HepG2 (cell line): ENCODE results near the gene DQX1. TPM values are rescaled to one million over a fixed set of nuclear protein-coding genes. Genes with fewer than 3 reads are reported as not detected.

Experiments
- BCL6 ChIP-seq: IDR thresholded peaks from 2 replicates; pipeline ENCODE4 v1.6.1; 2016; ENCODE audit warnings: missing genetic modification reagents, missing compliant biosample characterization
- ETV5 ChIP-seq: IDR thresholded peaks from 2 replicates; pipeline ENCODE4 v1.6.1; 2018; ENCODE audit warnings: missing biosample characterization, missing genetic modification reagents, inconsistent platforms, borderline replicate concordance
- HDAC1 ChIP-seq: sonication (generic); formaldehyde crosslinking; IDR thresholded peaks from 2 replicates; pipeline ENCODE4 v1.5.1; 2020; ENCODE audit warnings: mild to moderate bottlenecking, missing genetic modification reagents
- POGZ ChIP-seq: sonication (generic); formaldehyde crosslinking; IDR thresholded peaks from 2 replicates; pipeline ENCODE4 v1.4.0; 2020; ENCODE audit warnings: mild to moderate bottlenecking, missing genetic modification reagents
- POLR2G ChIP-seq: fragments of 200-400 bp; formaldehyde crosslinking; IDR thresholded peaks from 2 replicates; pipeline ENCODE4 v1.6.1; 2018; ENCODE audit warnings: mild to moderate bottlenecking, low read depth, low read length, moderate library complexity
- RFXAP ChIP-seq: sonication (generic); formaldehyde crosslinking; IDR thresholded peaks from 2 replicates; pipeline ENCODE4 v1.4.0; 2020; ENCODE audit warnings: missing genetic modification reagents, borderline replicate concordance
- RXRA ChIP-seq: sonication (generic); formaldehyde crosslinking; IDR thresholded peaks from 2 replicates; pipeline ENCODE4 v1.5.1; 2020; ENCODE audit warnings: missing genetic modification reagents
- TBX2 ChIP-seq: sonication (generic); formaldehyde crosslinking; IDR thresholded peaks from 2 replicates; pipeline ENCODE4 v1.5.0; 2020; ENCODE audit warnings: missing genetic modification reagents, mild to moderate bottlenecking, borderline replicate concordance
- TCF12 ChIP-seq, 2 experiments: fragments of 450-650 bp in 1 of 2; sonication (generic) in 1 of 2; formaldehyde crosslinking in 1 of 2; IDR thresholded peaks; 2 replicates each; pipeline versions ENCODE4 v1.6.1 to v1.8.0; 2017 to 2022; ENCODE audit warnings: antibody characterized with exemption in 1 of 2, mild to moderate bottlenecking in 1 of 2, missing genetic modification reagents in 1 of 2, moderate library complexity in 1 of 2
- ZNF138 ChIP-seq: sonication (generic); formaldehyde crosslinking; IDR thresholded peaks from 2 replicates; pipeline ENCODE4 v1.5.0; 2020; ENCODE audit warnings: mild to moderate bottlenecking, low read depth, missing genetic modification reagents
- ZNF253 ChIP-seq: sonication (generic); formaldehyde crosslinking; IDR thresholded peaks from 2 replicates; pipeline ENCODE4 v1.8.0; 2022; ENCODE audit warnings: mild to moderate bottlenecking, missing genetic modification reagents, borderline replicate concordance
- ZSCAN20 ChIP-seq: sonication (generic); formaldehyde crosslinking; IDR thresholded peaks from 2 replicates; pipeline ENCODE4 v1.4.0; 2020; ENCODE audit warnings: missing genetic modification reagents, mild to moderate bottlenecking, borderline replicate concordance
- polyA plus RNA-seq, 8 experiments: library from polyadenylated mRNA; depleted of rRNA in 3 of 8; stranded (reverse) in 7 of 8; unstranded in 1 of 8; fragments of >200 nt; fragmentation: Illumina TruSeq in 4 of 8; extraction: Trizol in 4 of 8; gene quantifications; 2 replicates each; pipeline versions ENCODE4 v1.2.1 to v1.2.3, GENCODE V29; 2011 to 2016; ENCODE audit warnings: low read depth in 4 of 8, missing spikeins in 1 of 8, mixed read lengths in 1 of 8; ENCODE audit not compliant: insufficient read depth in 1 of 8
- total RNA-seq, 5 experiments: library from RNA; depleted of rRNA; stranded (reverse); fragments of >200 nt; fragmentation: Illumina TruSeq; extraction: Trizol; gene quantifications; 2 replicates each; pipeline ENCODE4 v1.2.3, GENCODE V29; 2016; ENCODE audit warnings: low read depth in 1 of 5
- TF ChIP-seq, protein P1 (sequence below): sonication (generic); formaldehyde crosslinking; IDR thresholded peaks from 2 replicates; pipeline ENCODE4 v1.4.0; 2020; ENCODE audit warnings: missing genetic modification reagents
- TF ChIP-seq, protein P2 (sequence below): sonication (generic); formaldehyde crosslinking; IDR thresholded peaks from 2 replicates; pipeline ENCODE4 v1.4.0; 2020; ENCODE audit warnings: missing genetic modification reagents, borderline replicate concordance
- TF ChIP-seq, protein P3 (sequence below): sonication (generic); formaldehyde crosslinking; IDR thresholded peaks from 2 replicates; pipeline ENCODE4 v1.5.1; 2020; ENCODE audit warnings: mild to moderate bottlenecking, missing genetic modification reagents, moderate library complexity
- TF ChIP-seq, protein P4 (sequence below): IDR thresholded peaks from 2 replicates; pipeline ENCODE4 v1.6.1; 2016; ENCODE audit warnings: mild to moderate bottlenecking

Gene DQX1
- total and polyA plus RNA-seq, 2 of the 13 experiments (the other 11 are each of a cell fraction or from before 2014, with no cell fraction given): 27.6 to 89.8 TPM

DNA sequence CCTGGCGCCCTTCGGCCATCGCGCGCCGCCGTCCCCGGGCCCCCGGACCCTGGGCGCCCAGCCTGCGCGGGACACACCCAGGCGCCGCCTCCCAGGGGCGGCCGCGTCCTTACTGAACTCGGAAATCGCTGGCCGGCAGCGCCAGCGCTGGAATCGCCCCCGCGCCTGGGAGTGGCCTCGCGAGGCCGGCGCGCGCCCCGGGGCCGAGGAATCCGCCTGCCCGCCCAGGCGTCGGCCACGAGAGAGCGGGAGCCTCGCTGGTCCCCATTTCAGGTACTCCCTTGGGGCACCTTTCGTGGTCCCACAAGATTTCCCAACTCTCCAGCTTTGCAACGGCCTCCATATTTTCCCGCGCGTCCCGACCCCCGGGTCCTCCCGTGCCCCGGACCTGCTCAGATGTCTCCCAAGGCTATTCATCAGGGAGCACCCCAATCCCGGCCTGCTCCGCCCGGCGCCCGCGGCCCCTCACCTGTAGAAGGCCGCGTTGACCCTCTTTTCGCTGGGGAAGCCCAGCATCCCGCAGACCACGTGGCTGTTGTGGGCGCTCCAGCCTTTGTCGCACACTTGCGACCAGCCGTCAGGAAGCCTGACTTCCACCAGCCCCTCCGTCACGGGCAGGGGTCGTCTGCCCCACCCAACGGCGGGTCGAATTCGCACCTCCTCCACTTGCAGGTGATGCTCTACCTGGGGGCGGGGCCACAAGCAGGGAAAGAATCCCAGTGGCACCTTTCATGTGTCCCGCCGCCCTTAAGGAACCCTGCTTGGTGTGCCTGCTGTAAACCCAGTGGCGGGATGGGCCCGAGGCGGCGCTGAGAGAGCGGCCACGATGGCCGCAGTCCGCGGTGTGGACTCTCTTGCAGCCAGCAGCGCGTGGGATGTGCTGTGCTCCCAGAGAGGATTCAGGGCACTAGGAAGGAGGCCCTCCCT, 23.1 kb upstream of the DQX1 start (continued):
- TF ChIP-seq, protein P1, sequence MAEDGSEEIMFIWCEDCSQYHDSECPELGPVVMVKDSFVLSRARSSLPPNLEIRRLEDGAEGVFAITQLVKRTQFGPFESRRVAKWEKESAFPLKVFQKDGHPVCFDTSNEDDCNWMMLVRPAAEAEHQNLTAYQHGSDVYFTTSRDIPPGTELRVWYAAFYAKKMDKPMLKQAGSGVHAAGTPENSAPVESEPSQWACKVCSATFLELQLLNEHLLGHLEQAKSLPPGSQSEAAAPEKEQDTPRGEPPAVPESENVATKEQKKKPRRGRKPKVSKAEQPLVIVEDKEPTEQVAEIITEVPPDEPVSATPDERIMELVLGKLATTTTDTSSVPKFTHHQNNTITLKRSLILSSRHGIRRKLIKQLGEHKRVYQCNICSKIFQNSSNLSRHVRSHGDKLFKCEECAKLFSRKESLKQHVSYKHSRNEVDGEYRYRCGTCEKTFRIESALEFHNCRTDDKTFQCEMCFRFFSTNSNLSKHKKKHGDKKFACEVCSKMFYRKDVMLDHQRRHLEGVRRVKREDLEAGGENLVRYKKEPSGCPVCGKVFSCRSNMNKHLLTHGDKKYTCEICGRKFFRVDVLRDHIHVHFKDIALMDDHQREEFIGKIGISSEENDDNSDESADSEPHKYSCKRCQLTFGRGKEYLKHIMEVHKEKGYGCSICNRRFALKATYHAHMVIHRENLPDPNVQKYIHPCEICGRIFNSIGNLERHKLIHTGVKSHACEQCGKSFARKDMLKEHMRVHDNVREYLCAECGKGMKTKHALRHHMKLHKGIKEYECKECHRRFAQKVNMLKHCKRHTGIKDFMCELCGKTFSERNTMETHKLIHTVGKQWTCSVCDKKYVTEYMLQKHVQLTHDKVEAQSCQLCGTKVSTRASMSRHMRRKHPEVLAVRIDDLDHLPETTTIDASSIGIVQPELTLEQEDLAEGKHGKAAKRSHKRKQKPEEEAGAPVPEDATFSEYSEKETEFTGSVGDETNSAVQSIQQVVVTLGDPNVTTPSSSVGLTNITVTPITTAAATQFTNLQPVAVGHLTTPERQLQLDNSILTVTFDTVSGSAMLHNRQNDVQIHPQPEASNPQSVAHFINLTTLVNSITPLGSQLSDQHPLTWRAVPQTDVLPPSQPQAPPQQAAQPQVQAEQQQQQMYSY: 0 out of 2 replicates have a peak, but pooled peaks have one; percentile 11
- peak; percentile 66 for TF ChIP-seq POLR2G
- TF ChIP-seq, protein P2, sequence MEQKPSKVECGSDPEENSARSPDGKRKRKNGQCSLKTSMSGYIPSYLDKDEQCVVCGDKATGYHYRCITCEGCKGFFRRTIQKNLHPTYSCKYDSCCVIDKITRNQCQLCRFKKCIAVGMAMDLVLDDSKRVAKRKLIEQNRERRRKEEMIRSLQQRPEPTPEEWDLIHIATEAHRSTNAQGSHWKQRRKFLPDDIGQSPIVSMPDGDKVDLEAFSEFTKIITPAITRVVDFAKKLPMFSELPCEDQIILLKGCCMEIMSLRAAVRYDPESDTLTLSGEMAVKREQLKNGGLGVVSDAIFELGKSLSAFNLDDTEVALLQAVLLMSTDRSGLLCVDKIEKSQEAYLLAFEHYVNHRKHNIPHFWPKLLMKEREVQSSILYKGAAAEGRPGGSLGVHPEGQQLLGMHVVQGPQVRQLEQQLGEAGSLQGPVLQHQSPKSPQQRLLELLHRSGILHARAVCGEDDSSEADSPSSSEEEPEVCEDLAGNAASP: 0 out of 2 replicates have a peak, but pooled peaks have one; percentile 21
- TF ChIP-seq POGZ (CRISPR knock-in tag): peak; percentile 8; the same call in 1 of the 2 replicates
- TF ChIP-seq, protein P3, sequence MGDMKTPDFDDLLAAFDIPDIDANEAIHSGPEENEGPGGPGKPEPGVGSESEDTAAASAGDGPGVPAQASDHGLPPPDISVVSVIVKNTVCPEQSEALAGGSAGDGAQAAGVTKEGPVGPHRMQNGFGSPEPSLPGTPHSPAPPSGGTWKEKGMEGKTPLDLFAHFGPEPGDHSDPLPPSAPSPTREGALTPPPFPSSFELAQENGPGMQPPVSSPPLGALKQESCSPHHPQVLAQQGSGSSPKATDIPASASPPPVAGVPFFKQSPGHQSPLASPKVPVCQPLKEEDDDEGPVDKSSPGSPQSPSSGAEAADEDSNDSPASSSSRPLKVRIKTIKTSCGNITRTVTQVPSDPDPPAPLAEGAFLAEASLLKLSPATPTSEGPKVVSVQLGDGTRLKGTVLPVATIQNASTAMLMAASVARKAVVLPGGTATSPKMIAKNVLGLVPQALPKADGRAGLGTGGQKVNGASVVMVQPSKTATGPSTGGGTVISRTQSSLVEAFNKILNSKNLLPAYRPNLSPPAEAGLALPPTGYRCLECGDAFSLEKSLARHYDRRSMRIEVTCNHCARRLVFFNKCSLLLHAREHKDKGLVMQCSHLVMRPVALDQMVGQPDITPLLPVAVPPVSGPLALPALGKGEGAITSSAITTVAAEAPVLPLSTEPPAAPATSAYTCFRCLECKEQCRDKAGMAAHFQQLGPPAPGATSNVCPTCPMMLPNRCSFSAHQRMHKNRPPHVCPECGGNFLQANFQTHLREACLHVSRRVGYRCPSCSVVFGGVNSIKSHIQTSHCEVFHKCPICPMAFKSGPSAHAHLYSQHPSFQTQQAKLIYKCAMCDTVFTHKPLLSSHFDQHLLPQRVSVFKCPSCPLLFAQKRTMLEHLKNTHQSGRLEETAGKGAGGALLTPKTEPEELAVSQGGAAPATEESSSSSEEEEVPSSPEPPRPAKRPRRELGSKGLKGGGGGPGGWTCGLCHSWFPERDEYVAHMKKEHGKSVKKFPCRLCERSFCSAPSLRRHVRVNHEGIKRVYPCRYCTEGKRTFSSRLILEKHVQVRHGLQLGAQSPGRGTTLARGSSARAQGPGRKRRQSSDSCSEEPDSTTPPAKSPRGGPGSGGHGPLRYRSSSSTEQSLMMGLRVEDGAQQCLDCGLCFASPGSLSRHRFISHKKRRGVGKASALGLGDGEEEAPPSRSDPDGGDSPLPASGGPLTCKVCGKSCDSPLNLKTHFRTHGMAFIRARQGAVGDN (CRISPR knock-in tag): peak; percentile 90
- TF ChIP-seq HDAC1 (CRISPR knock-in tag): peak; percentile 33
- TF ChIP-seq, protein P4, sequence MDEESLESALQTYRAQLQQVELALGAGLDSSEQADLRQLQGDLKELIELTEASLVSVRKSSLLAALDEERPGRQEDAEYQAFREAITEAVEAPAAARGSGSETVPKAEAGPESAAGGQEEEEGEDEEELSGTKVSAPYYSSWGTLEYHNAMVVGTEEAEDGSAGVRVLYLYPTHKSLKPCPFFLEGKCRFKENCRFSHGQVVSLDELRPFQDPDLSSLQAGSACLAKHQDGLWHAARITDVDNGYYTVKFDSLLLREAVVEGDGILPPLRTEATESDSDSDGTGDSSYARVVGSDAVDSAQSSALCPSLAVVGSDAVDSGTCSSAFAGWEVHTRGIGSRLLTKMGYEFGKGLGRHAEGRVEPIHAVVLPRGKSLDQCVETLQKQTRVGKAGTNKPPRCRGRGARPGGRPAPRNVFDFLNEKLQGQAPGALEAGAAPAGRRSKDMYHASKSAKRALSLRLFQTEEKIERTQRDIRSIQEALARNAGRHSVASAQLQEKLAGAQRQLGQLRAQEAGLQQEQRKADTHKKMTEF (CRISPR knock-in tag): 0 out of 2 replicates have a peak, but pooled peaks have one; percentile 20
- TF ChIP-seq RXRA: peak; percentile 68; the same call in 1 of the 2 replicates
- TF ChIP-seq ETV5: peak; percentile 30; the same call in 1 of the 2 replicates
- TF ChIP-seq RFXAP (CRISPR knock-in tag): 0 out of 2 replicates have a peak, but pooled peaks have one; percentile 32
- peak; percentile 42; the same call in 1 of the 2 replicates for TF ChIP-seq TBX2 (CRISPR knock-in tag)
- TF ChIP-seq BCL6 (CRISPR knock-in tag): 0 out of 2 replicates have a peak, but pooled peaks have one; percentile 5
- peak; percentile 86; the same call in 1 of the 2 replicates for TF ChIP-seq ZSCAN20
- 0 out of 2 replicates have a peak, but pooled peaks have one; percentile 42 for TF ChIP-seq ZNF253 (CRISPR knock-in tag)
- TF ChIP-seq TCF12 (IDR thresholded peaks at IDR 0.05): no peak
- 0 out of 2 replicates have a peak, but pooled peaks have one; percentile 26 for TF ChIP-seq TCF12 (CRISPR knock-in tag; IDR thresholded peaks at IDR 0.05)
- no peak for TF ChIP-seq ZNF138
